Parathyroid adenoma (tissue), 2 donors: ENCODE results near the gene SNRPD3.

Source experiments
- H2AFZ ChIP-seq: fragments of 300-600 bp; sonication (generic); one replicate; pipeline ENCODE4 v1.7.0; 2017; ENCODE audit warnings: antibody characterized with exemption, mild to moderate bottlenecking
- H3K27ac ChIP-seq: fragments of 300-600 bp; sonication (generic); one replicate; pipeline ENCODE4 v1.7.0; 2017
- H3K27me3 ChIP-seq: fragments of 300-600 bp; sonication (generic); one replicate; pipeline ENCODE4 v1.7.0; 2017; ENCODE audit warnings: low read length; ENCODE audit not compliant: control insufficient read depth, insufficient read depth
- H3K36me3 ChIP-seq: fragments of 300-600 bp; sonication (generic); one replicate; pipeline ENCODE4 v1.7.0; 2017; ENCODE audit warnings: low read length; ENCODE audit not compliant: control insufficient read depth, insufficient read depth
- H3K4me1 ChIP-seq: fragments of 300-600 bp; sonication (generic); one replicate; pipeline ENCODE4 v1.7.0; 2017; ENCODE audit warnings: control low read depth
- H3K4me2 ChIP-seq: fragments of 300-600 bp; sonication (generic); one replicate; pipeline ENCODE4 v1.7.0; 2017; ENCODE audit warnings: low read length
- H3K4me3 ChIP-seq: fragments of 300-600 bp; sonication (generic); one replicate; pipeline ENCODE4 v1.7.0; 2017; ENCODE audit warnings: low read depth, low read length
- H3K79me2 ChIP-seq: fragments of 300-600 bp; sonication (generic); one replicate; pipeline ENCODE4 v1.7.0; 2017; ENCODE audit warnings: control low read depth
- H3K9ac ChIP-seq: fragments of 300-600 bp; sonication (generic); one replicate; pipeline ENCODE4 v1.7.0; 2017; ENCODE audit warnings: mild to moderate bottlenecking
- H3K9me3 ChIP-seq: fragments of 300-600 bp; sonication (generic); one replicate; pipeline ENCODE4 v1.7.0; 2017; ENCODE audit warnings: low read length; ENCODE audit not compliant: control insufficient read depth
- TF ChIP-seq, protein P1 (sequence below): fragments of 300-600 bp; sonication (generic); IDR thresholded peaks from one replicate; pipeline ENCODE4 v1.7.0; 2017; ENCODE audit warnings: antibody characterized with exemption, mild to moderate bottlenecking
- donor health status: primary hyperparathyroidism.

The SNRPD3 gene

DNA sequence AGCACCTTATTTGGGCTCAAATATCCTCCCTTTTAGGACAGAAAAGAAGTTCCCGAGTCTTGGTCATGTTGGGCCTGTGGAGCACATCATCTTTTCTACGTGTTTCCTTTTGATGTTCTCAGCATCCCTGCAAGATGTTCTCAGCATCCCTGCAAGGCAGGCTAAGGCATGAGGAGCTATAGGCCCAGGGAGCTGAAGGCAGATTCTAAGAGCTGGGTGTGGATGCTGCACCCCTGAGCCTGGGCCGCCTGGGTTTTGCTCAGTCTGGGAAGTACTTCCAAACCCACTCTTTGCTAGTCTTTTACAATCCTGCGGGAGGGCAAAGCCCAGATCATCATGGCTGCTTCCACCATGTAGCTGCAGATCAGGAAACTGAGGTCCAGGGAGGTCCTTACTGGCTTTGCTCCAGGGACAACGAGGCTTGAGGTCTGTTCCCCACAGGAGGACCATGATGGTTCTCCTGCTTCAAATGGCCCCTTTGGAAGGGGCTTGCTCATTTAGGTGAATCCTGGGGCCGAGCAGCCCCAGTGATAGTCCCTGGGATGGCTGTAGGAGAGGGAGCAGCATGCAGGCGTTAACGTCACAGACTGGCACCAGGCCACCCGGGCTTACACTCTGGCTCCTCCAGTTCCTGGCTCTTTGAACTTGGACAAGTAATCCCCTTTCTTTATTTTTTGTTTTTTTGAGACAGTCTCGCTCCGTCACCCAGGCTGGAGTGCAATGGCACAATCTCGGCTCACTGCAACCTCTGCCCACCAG is 26.4 kb downstream of the SNRPD3 start:
- no peaks in the 10 kb centered on the region for H3K9me3 ChIP-seq
- TF ChIP-seq, protein P1, sequence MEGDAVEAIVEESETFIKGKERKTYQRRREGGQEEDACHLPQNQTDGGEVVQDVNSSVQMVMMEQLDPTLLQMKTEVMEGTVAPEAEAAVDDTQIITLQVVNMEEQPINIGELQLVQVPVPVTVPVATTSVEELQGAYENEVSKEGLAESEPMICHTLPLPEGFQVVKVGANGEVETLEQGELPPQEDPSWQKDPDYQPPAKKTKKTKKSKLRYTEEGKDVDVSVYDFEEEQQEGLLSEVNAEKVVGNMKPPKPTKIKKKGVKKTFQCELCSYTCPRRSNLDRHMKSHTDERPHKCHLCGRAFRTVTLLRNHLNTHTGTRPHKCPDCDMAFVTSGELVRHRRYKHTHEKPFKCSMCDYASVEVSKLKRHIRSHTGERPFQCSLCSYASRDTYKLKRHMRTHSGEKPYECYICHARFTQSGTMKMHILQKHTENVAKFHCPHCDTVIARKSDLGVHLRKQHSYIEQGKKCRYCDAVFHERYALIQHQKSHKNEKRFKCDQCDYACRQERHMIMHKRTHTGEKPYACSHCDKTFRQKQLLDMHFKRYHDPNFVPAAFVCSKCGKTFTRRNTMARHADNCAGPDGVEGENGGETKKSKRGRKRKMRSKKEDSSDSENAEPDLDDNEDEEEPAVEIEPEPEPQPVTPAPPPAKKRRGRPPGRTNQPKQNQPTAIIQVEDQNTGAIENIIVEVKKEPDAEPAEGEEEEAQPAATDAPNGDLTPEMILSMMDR, result no peak
- no peaks in the 10 kb centered on the region for H3K27me3 ChIP-seq
- H3K4me1 ChIP-seq, result no peaks in the 10 kb centered on the region
- H3K4me2 ChIP-seq, result no peak overlapping the region
- no peaks in the 10 kb centered on the region for H3K79me2 ChIP-seq
- no peak overlapping the region for H2AFZ ChIP-seq
- H3K9ac ChIP-seq, result no peak overlapping the region
- H3K4me3 ChIP-seq, result no peak overlapping the region
- H3K36me3 ChIP-seq, result no peaks in the 10 kb centered on the region
- H3K27ac ChIP-seq, result no peak overlapping the region

DNA sequence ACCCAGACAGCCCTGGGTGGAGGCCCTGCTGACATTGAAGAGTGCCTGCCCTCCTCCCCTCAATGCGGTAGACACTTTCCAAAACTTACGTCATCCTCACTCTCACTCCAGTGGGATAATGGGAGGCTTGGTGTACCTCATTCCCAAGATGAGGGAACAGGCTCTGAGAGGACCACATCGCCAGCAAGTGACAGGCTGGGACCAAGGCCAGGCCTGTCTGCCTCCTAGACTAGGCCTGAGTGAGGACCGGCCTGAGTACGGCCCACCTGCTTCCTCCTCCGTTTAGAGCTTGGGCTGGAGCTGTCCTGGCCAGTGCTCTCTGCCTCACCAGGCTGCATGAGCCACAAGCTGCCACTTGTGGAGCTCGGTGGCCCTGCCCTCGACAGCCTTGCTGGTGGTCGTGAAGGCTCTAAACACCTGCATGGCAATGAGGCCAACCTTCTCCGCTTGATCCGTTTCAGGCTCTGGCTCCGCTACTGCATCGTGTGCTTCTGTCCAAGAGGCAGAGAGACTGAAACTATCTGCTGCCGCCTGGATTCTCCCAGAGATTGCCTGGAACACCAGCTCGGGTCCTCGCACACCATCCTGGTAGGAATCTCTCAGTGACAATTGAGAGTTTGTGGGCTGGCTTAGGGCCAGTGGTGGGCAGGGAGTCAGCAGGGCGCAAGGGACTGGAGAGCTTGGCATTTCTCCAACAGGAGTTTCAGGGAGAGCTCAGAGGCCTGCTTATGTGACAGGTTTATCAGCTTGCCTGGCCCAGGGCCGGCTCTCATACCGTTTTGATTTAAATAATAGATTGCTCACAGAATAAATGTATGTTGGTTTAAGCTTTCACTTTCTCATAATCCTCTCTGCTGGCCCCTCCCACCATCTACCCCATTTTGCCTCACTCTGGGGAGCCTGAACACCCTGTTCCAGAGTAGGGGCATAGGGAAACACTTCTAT is 27.7 kb downstream of the SNRPD3 start:
- H2AFZ ChIP-seq, result no peak overlapping the region
- no peak overlapping the region for H3K4me2 ChIP-seq
- no peaks in the 10 kb centered on the region for H3K27me3 ChIP-seq
- H3K9me3 ChIP-seq, result no peaks in the 10 kb centered on the region
- H3K27ac ChIP-seq, result no peak overlapping the region
- H3K79me2 ChIP-seq, result no peaks in the 10 kb centered on the region
- H3K9ac ChIP-seq, result no peak overlapping the region
- no peak overlapping the region for H3K4me3 ChIP-seq
- no peaks in the 10 kb centered on the region for H3K4me1 ChIP-seq
- H3K36me3 ChIP-seq, result no peaks in the 10 kb centered on the region
- TF ChIP-seq, protein P1, result no peak

DNA sequence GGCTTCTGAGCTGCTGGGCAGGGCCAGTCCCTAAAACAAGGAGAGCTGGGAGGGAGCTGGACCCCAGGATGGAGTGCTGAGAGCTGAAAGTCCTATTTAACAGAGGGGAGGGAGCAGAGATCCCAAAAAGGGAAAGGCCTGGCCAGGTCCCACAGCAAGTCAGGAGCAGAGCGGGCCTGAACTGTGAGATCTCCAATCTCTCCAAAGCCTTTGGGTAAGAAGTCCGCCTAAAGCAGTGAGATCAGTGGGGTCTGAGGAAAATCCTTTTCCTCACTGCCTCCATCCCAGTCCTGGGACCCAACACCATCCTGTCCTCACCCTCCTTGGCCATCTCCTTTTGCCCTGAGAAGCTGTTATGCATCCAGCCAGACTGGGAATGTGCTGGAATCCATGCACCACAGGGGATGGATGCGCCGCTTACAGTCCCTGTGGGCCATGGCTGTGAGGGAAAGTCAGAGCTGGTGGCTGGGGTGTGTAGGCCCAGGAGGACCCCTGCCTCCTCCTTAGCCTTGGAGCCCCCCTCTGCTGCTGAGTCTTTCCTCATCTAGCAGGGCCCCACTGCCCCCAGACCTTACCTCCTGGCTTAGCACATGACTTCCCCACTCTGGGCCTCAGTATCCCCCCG is 28.5 kb downstream of the SNRPD3 start:
- H3K27me3 ChIP-seq, result no peaks in the 10 kb centered on the region
- H3K4me2 ChIP-seq, result no peak overlapping the region
- no peaks in the 10 kb centered on the region for H3K9me3 ChIP-seq
- no peaks in the 10 kb centered on the region for H3K79me2 ChIP-seq
- no peak overlapping the region for H3K4me3 ChIP-seq
- TF ChIP-seq, protein P1, result no peak
- no peak overlapping the region for H2AFZ ChIP-seq
- no peaks in the 10 kb centered on the region for H3K4me1 ChIP-seq
- H3K9ac ChIP-seq, result no peak overlapping the region
- H3K36me3 ChIP-seq, result no peaks in the 10 kb centered on the region
- no peak overlapping the region for H3K27ac ChIP-seq

DNA sequence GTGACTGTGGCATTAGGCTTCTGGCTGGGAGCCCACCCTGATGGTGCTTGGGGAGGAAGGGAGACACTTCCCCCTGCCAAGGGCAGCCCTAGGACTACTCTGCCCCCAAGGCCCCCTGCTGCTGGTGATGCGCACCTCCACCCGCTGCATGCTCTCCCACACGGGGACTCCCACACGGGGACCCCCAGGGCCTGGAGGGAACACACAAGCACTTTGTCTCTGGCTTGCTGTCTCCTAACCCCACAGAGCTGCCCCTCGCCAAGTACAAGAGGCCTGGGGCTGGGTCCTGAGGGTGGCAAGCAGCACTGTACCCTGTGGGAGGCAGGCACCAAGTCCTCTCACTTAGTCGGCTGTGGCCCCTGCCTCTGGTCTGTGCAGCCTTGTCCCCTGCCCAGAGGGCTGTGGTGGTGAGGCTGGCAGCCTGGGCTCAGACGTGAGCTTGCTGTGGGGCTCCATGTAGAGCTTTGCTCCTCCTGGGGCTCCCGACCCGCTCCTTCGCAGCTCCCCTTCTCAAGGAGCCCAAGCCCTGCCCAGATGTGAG is 29.1 kb downstream of the SNRPD3 start:
- TF ChIP-seq, protein P1, result no peak
- no peaks in the 10 kb centered on the region for H3K9me3 ChIP-seq
- no peaks in the 10 kb centered on the region for H3K27me3 ChIP-seq
- H3K4me3 ChIP-seq, result no peak overlapping the region
- H3K9ac ChIP-seq, result no peak overlapping the region
- no peaks in the 10 kb centered on the region for H3K36me3 ChIP-seq
- H3K4me2 ChIP-seq, result no peak overlapping the region
- no peak overlapping the region for H3K27ac ChIP-seq
- no peaks in the 10 kb centered on the region for H3K79me2 ChIP-seq
- no peaks in the 10 kb centered on the region for H3K4me1 ChIP-seq
- no peak overlapping the region for H2AFZ ChIP-seq
